Measurements from ENCODE around the gene BCAS4. TPM values are rescaled to one million over a fixed set of nuclear protein-coding genes. Genes with fewer than 3 reads are reported as not detected.

BCAS4 gene
- total and polyA plus RNA-seq, 2 experiments from 2014 or later, result 22.2 to 24.8 TPM

GRCh38 chr20:50823319-50823718 is 28.5 kb downstream of the BCAS4 start:
- Histone ChIP-seq H3K4me2 (no peak overlapping the region), H3K27ac (ENCODE audit: low read depth) (no peak overlapping the region), H3F3A (replicated peaks; ENCODE audit: low read depth) (no peaks in the 10 kb centered on the region), H3K9me2 (ENCODE audit: insufficient read depth) (peaks cover 3% of the 10 kb centered on the region; the same call in 1 of the 2 replicates), H3K27me3 (ENCODE audit: insufficient read depth) (no peaks in the 10 kb centered on the region), H2AFZ (no peak overlapping the region), H3K4me3 (no peak overlapping the region), H3K36me3 (ENCODE audit: insufficient read depth) (no peaks in the 10 kb centered on the region), H4K20me1 (replicated peaks; ENCODE audit: insufficient read depth) (no peaks in the 10 kb centered on the region), H3K79me2 (replicated peaks; ENCODE audit: insufficient read depth) (no peaks in the 10 kb centered on the region), H3K4me1 (ENCODE audit: insufficient read depth) (0 out of 2 replicates have a peak, but pooled peaks cover 2% of the 10 kb centered on the region)
- Mint-ChIP-seq H3K4me1 (peaks cover 21% of the 10 kb centered on the region), H3K27me3 (ENCODE audit: insufficient read depth, low read depth, poor library complexity) (peaks cover 8% of the 10 kb centered on the region), H3K9me3 (no peaks in the 10 kb centered on the region), H3K36me3 (ENCODE audit: low read depth) (peaks cover 15% of the 10 kb centered on the region), H3K27ac (no peak overlapping the region), H3K4me3 (no peak overlapping the region)
- DNase-seq (ENCODE audit: low spot score), result no peak
- no peak for ATAC-seq
- no peak for TF ChIP-seq ZNF114 (CRISPR knock-in tag; IDR thresholded peaks at IDR 0.05)
- TF ChIP-seq REST (IDR thresholded peaks at IDR 0.05; ENCODE audit: unreplicated experiment), result no peak
- no peak for TF ChIP-seq POLR2AphosphoS5 (IDR thresholded peaks at IDR 0.05; ENCODE audit: low read depth)
- no peak for TF ChIP-seq STAT1 (IDR thresholded peaks at IDR 0.05; ENCODE audit: unreplicated experiment)
- no peak for TF ChIP-seq CTCF (conservative IDR thresholded peaks at IDR 0.05; ENCODE audit: low read depth in 2 of 2)
- TF ChIP-seq ZNF331 (CRISPR knock-in tag; IDR thresholded peaks at IDR 0.05; ENCODE audit: low read depth), result no peak
- no peak for TF ChIP-seq EZH2phosphoT487 (IDR thresholded peaks at IDR 0.05; ENCODE audit: unreplicated experiment)

GRCh38 chr20:50824137-50824536 is 29.3 kb downstream of the BCAS4 start:
- TF ChIP-seq EZH2 (IDR thresholded peaks at IDR 0.05; ENCODE audit: low read depth, unreplicated experiment), result no peak
- H3K9me3 Mint-ChIP-seq, result no peaks in the 10 kb centered on the region
- no peaks in the 10 kb centered on the region for H3F3A ChIP-seq (replicated peaks; ENCODE audit: low read depth)
- no peak overlapping the region for H3K4me3 Mint-ChIP-seq
- H2AFZ ChIP-seq, result no peak overlapping the region
- no peaks in the 10 kb centered on the region for H3K36me3 ChIP-seq (ENCODE audit: insufficient read depth)
- peaks cover 21% of the 10 kb centered on the region for H3K4me1 Mint-ChIP-seq
- H3K4me3 ChIP-seq, result no peak overlapping the region
- no peaks in the 10 kb centered on the region for H3K4me1 ChIP-seq (ENCODE audit: insufficient read depth)
- no peak overlapping the region for H3K27ac ChIP-seq (ENCODE audit: low read depth)
- DNase-seq (ENCODE audit: low spot score), result no peak
- no peak for ATAC-seq
- peaks cover 8% of the 10 kb centered on the region for H3K27me3 Mint-ChIP-seq (ENCODE audit: insufficient read depth, low read depth, poor library complexity)
- no peaks in the 10 kb centered on the region for H4K20me1 ChIP-seq (replicated peaks; ENCODE audit: insufficient read depth)
- H3K27ac Mint-ChIP-seq, result no peak overlapping the region; the same call in 1 of the 2 replicates
- peaks cover 12% of the 10 kb centered on the region for H3K36me3 Mint-ChIP-seq (ENCODE audit: low read depth)
- peaks cover 3% of the 10 kb centered on the region; the same call in 1 of the 2 replicates for H3K9me2 ChIP-seq (ENCODE audit: insufficient read depth)
- H3K27me3 ChIP-seq (ENCODE audit: insufficient read depth), result no peaks in the 10 kb centered on the region
- H3K4me2 ChIP-seq, result no peak overlapping the region
- no peaks in the 10 kb centered on the region for H3K79me2 ChIP-seq (replicated peaks; ENCODE audit: insufficient read depth)

Data from GM23338 (cell line).